Measurements from ENCODE around the gene LTN1. TPM values are rescaled to one million over a fixed set of nuclear protein-coding genes. Genes with fewer than 3 reads are reported as not detected.

LTN1 gene
- polyA plus RNA-seq, 2 of the 4 experiments (the other 2 are of a cell fraction) = 6.9 to 12.3 TPM

GRCh38 chr21:28960245-28960644, 32.4 kb downstream of the LTN1 start:
- ChIA-PET CTCF (interaction anchor here (0.6 kb wide), 1 partner anchor 276 kb away, joined by 4 read pairs; no protein-coding TSS in a partner anchor), POLR2A (interaction anchor here (1.0 kb wide), 1 partner anchor 42 kb away, joined by 6 read pairs; no protein-coding TSS in a partner anchor)
- Histone ChIP-seq H3K4me3 (no peak overlapping the region), H3K27ac (peak overlapping the region in 1 of 2 experiments; percentile 29; a peak in 1 of 6 replicates), H3K4me1 (peaks cover 12% of the 10 kb centered on the region; the same call in 2 of the 3 replicates), H3K9me3 (no peaks in the 10 kb centered on the region), H3K4me2 (no peak overlapping the region)
- TF ChIP-seq CBX2 (IDR thresholded peaks at IDR 0.05; ENCODE audit: borderline replicate concordance, low read depth) (no peak), HES2 (IDR thresholded peaks at IDR 0.05) (no peak), FOSB (CRISPR knock-in tag; IDR thresholded peaks at IDR 0.05) (no peak), KDM1A (IDR thresholded peaks at IDR 0.05; ENCODE audit: low read depth) (no peak), JUN (IDR thresholded peaks at IDR 0.05) (no peak), CHD4 (IDR thresholded peaks at IDR 0.05; ENCODE audit: borderline replicate concordance) (no peak), NFE2L2 (conservative IDR thresholded peaks at IDR 0.05; ENCODE audit: low read length) (no peak), HOXB5 (CRISPR knock-in tag; IDR thresholded peaks at IDR 0.05) (no peak), PHF8 (IDR thresholded peaks at IDR 0.05; ENCODE audit: borderline replicate concordance, low read depth) (no peak), ATOH8 (CRISPR knock-in tag; IDR thresholded peaks at IDR 0.05; ENCODE audit: low read depth) (no peak), GATA3 (IDR thresholded peaks at IDR 0.05; ENCODE audit: borderline replicate concordance) (no peak), MAZ (IDR thresholded peaks at IDR 0.05; ENCODE audit: borderline replicate concordance, low read depth, low read length) (no peak), RAD21 (conservative IDR thresholded peaks at IDR 0.05 in 1 of 2, IDR thresholded peaks at IDR 0.05 in 1 of 2) (no peak), MAFK (IDR thresholded peaks at IDR 0.05; ENCODE audit: partially characterized antibody) (no peak), KDM5A (IDR thresholded peaks at IDR 0.05) (no peak), SREBF2 (IDR thresholded peaks at IDR 0.05) (no peak), SMC3 (IDR thresholded peaks at IDR 0.05) (no peak)
- WGBS (ENCODE audit: missing lambda C conversion rate) = 94% methylated on average over 1 of the region's 1 CpG
- FAIRE-seq (no peak), DNase-seq (ENCODE audit: low read depth in 1 of 2, low spot score in 1 of 2) (no peak), ATAC-seq (no peak)

GRCh38 chr21:28959367-28960099, 33.1 kb downstream of the LTN1 start:
- no peaks in the 10 kb centered on the region for H3K9me3 ChIP-seq
- DNase-seq (ENCODE audit: low read depth in 1 of 2, low spot score in 1 of 2) = peak; percentile 8 to 25
- H3K27ac ChIP-seq = peak overlapping the region in 1 of 2 experiments; percentile 29; a peak in 3 of 6 replicates
- TF ChIP-seq POLR2A (IDR thresholded peaks at IDR 0.05; ENCODE audit: low read length) (no peak), RFX5 (IDR thresholded peaks at IDR 0.05) (no peak), SREBF2 (IDR thresholded peaks at IDR 0.05) (no peak), FOSL2 (IDR thresholded peaks at IDR 0.05) (no peak), FOSL2 (CRISPR knock-in tag; IDR thresholded peaks at IDR 0.05) (peak; percentile 66), EHMT2 (IDR thresholded peaks at IDR 0.05; ENCODE audit: low read depth) (no peak)
- ATAC-seq = peak; percentile 66 to 68; a peak in 4 of 6 replicates
- peaks cover 12% of the 10 kb centered on the region; the same call in 2 of the 3 replicates for H3K4me1 ChIP-seq
- CTCF ChIA-PET = no interaction called here
- H3K4me2 ChIP-seq = peak overlapping the region; percentile 46
- 52% methylated on average over 7 of the region's 7 CpGs for WGBS (ENCODE audit: missing lambda C conversion rate)
- H3K4me3 ChIP-seq = no peak overlapping the region
- POLR2A ChIA-PET = interaction anchor here (1.0 kb wide), 1 partner anchor 43 kb away, joined by 6 read pairs; no protein-coding TSS in a partner anchor
- no peak for FAIRE-seq

GRCh38 chr21:28953247-28953646, 39.4 kb downstream of the LTN1 start:
- H3K4me3 ChIP-seq = no peak overlapping the region
- H3K9me3 ChIP-seq = no peaks in the 10 kb centered on the region
- H3K4me2 ChIP-seq = no peak overlapping the region
- DNase-seq (ENCODE audit: low read depth in 1 of 2, low spot score in 1 of 2) (no peak), FAIRE-seq (no peak), ATAC-seq (no peak)
- ChIA-PET POLR2A (no interaction called here), CTCF (no interaction called here)
- no peak overlapping the region for H3K27ac ChIP-seq
- H3K4me1 ChIP-seq = no peaks in the 10 kb centered on the region
- WGBS (ENCODE audit: missing lambda C conversion rate) = 98% methylated on average over 2 of the region's 2 CpGs
- TF ChIP-seq USF2 (IDR thresholded peaks at IDR 0.05) (no peak), MAZ (IDR thresholded peaks at IDR 0.05; ENCODE audit: borderline replicate concordance, low read depth, low read length) (no peak), EHF (CRISPR knock-in tag; IDR thresholded peaks at IDR 0.05) (no peak), CEBPB (IDR thresholded peaks at IDR 0.05) (no peak), KDM1A (IDR thresholded peaks at IDR 0.05; ENCODE audit: low read depth) (no peak), SMC3 (IDR thresholded peaks at IDR 0.05) (no peak), RARB (CRISPR knock-in tag; IDR thresholded peaks at IDR 0.05) (no peak), REST (IDR thresholded peaks at IDR 0.05) (no peak), FOXS1 (CRISPR knock-in tag; IDR thresholded peaks at IDR 0.05) (no peak), MYC (IDR thresholded peaks at IDR 0.05; ENCODE audit: borderline replicate concordance, low read length) (no peak), JUN (IDR thresholded peaks at IDR 0.05) (no peak), PHF8 (IDR thresholded peaks at IDR 0.05; ENCODE audit: borderline replicate concordance, low read depth) (no peak)

Data from A549 (cell line).